ENCODE results near the gene AMOTL1. TPM values are rescaled to one million over a fixed set of nuclear protein-coding genes. Genes with fewer than 3 reads are reported as not detected.

Gene AMOTL1
- total RNA-seq, 2 donors from 2014 or later = 3.1 to 13.9 TPM

DNA sequence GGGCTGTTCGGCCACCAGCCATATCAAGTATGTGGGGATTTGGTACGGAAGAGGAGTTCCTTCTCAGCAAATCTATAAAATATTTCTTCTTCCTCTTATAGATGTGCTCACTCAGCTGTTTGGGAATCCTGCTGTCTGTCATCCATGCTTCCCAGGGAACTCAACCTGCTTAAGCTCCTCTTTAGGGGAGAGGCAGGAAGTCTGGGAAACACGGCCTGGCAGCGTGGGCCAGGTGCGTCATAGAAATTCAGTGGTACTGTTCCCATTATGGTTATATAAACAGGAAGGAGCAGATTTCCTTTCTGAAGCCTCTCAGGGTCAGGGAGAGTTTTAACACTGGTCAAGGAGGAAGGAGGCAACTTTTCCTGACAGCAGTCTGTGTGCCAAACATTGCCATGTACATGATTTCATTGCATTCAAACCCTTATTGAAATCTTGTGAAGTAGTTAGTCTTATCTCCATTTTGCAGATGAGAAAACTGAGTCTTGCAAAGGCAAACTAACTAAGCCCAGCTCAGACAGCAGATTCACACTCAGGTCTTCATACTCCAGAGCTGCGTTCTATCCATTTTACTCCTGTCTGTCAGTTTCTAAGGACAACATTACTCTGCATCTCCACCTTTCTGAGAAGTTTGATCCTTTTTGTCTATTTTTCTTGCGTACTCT lies 35.4 kb upstream of the AMOTL1 start:
- Histone ChIP-seq H3K4me1 (no peaks in the 10 kb centered on the region), H3K4me3 (no peak overlapping the region), H3K9ac (ENCODE audit: low read depth in 2 of 2, low read length in 2 of 2) (no peak overlapping the region), H3K36me3 (no peaks in the 10 kb centered on the region), H3K27ac (no peak overlapping the region), H3K27me3 (peaks cover 14% of the 10 kb centered on the region), H3K9me3 (no peaks in the 10 kb centered on the region)
- intact Hi-C loops (cut with DNase I) = no loop called here
- DNase-seq = no peak
- TF ChIP-seq, protein P1, sequence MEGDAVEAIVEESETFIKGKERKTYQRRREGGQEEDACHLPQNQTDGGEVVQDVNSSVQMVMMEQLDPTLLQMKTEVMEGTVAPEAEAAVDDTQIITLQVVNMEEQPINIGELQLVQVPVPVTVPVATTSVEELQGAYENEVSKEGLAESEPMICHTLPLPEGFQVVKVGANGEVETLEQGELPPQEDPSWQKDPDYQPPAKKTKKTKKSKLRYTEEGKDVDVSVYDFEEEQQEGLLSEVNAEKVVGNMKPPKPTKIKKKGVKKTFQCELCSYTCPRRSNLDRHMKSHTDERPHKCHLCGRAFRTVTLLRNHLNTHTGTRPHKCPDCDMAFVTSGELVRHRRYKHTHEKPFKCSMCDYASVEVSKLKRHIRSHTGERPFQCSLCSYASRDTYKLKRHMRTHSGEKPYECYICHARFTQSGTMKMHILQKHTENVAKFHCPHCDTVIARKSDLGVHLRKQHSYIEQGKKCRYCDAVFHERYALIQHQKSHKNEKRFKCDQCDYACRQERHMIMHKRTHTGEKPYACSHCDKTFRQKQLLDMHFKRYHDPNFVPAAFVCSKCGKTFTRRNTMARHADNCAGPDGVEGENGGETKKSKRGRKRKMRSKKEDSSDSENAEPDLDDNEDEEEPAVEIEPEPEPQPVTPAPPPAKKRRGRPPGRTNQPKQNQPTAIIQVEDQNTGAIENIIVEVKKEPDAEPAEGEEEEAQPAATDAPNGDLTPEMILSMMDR (IDR thresholded peaks at IDR 0.05) = no peak

DNA sequence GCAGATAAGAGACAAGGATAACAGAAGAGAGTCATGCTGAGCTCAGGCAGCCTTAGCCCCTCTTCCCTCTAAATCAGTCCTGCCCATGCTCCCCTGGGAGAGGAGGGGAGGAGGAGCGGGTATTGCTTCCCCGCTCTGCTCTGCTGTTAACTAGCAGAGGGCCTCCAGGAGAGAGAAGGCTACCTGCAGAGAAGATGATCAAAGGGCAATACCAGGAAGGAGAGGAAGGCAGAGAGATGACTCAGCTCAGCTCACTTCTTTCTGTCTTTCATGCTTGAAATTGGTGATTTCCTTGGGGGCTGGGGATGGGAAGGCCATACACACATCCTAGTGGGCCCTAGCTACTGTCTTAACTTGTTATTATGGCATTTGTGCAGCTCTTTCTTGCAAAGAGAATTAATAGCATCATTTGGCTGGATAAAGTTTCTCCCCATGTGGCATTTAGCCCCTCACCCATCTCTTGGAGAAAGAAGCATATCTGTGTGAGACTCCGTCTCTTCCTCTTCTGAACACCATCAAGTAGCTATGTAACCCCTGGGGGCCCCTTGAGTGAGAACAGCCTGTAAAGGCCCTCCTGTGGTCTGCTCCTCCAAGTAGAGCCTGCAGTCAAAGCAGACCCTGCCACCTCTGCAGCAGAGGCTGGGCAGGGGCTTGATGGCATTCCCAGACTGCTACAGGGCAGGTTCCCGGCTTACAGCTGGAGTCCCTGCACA lies 33.4 kb upstream of the AMOTL1 start:
- no peak overlapping the region for H3K27ac ChIP-seq
- H3K9ac ChIP-seq (ENCODE audit: low read depth in 2 of 2, low read length in 2 of 2) = no peak overlapping the region
- no peaks in the 10 kb centered on the region for H3K9me3 ChIP-seq
- no peak overlapping the region for H3K4me3 ChIP-seq
- H3K4me1 ChIP-seq = no peaks in the 10 kb centered on the region
- intact Hi-C loops (cut with DNase I) = no loop called here
- H3K36me3 ChIP-seq = no peaks in the 10 kb centered on the region
- DNase-seq = no peak
- TF ChIP-seq, protein P1 (IDR thresholded peaks at IDR 0.05) = no peak
- H3K27me3 ChIP-seq = peaks cover 23% of the 10 kb centered on the region

DNA sequence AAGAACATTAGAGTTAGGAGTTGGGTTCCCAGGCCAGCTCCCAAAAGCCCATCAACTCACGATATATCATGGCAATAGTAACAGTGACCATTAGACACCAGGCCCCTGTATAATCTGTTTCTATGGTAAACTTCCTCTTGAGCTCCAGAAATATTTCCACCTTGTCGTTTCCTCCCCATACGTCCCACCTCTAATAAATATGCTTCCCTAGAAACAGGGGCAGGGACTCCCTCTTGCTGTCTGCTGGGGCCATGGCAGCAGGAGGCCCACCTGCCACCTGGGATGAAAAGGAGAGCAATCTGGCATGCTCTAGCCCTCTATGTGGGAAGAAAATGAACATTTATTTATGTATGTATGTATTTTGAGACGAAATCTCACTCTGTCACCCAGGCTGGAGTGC lies 32.2 kb upstream of the AMOTL1 start:
- no peak overlapping the region for H3K4me3 ChIP-seq
- no peaks in the 10 kb centered on the region for H3K36me3 ChIP-seq
- TF ChIP-seq, protein P1 (IDR thresholded peaks at IDR 0.05) = no peak
- no peak overlapping the region for H3K9ac ChIP-seq (ENCODE audit: low read depth in 2 of 2, low read length in 2 of 2)
- intact Hi-C loops (cut with DNase I) = no loop called here
- no peak for DNase-seq
- H3K27ac ChIP-seq = no peak overlapping the region
- peaks cover 30% of the 10 kb centered on the region for H3K27me3 ChIP-seq
- no peaks in the 10 kb centered on the region for H3K4me1 ChIP-seq
- H3K9me3 ChIP-seq = no peaks in the 10 kb centered on the region

DNA sequence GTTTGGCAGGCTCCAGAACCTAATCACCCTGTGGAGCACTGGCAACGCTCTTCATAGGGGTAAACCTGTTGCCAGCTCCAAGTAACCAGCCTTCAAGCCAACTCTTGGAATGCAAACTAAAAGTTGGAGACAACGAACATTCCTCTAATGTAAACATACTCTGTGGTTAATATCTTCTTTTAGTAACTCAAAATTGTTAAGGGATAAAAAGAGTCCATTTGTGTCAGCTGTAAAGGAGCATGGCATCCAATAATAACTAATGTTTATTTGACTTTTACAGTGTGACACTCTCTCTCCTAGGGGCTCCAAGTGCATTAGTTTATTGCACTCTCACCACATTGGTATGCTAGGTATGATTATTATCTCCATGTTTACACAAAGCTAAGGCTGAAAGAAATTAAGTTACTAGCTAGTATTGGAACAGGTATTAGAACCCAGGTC lies 31.0 kb upstream of the AMOTL1 start:
- Histone ChIP-seq H3K9me3 (no peaks in the 10 kb centered on the region), H3K36me3 (no peaks in the 10 kb centered on the region), H3K4me3 (no peak overlapping the region), H3K4me1 (no peaks in the 10 kb centered on the region), H3K27me3 (peaks cover 38% of the 10 kb centered on the region), H3K9ac (ENCODE audit: low read depth in 2 of 2, low read length in 2 of 2) (no peak overlapping the region), H3K27ac (no peak overlapping the region)
- TF ChIP-seq, protein P1 (IDR thresholded peaks at IDR 0.05) = no peak
- no peak for DNase-seq
- intact Hi-C loops (cut with DNase I) = no loop called here

DNA sequence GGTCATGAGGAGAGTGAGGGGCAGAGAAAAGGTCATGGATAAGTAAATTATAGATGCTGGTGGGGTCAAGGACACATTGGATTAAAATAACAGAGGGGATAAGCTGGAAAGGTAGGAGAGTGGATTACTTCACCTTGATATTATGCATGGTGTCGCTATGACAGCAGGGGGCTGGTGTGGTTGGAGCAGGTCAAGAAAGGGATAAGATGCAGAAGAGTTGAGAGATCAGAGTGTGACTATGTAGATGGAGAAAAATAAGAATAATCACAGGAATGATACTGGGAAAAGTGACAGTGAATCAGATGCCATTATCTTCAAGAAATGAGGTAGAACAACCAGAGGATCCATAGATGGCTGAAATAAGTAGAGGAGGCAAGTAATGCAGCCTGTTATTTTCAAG lies 29.4 kb upstream of the AMOTL1 start:
- Histone ChIP-seq H3K9ac (ENCODE audit: low read depth in 2 of 2, low read length in 2 of 2) (no peak overlapping the region), H3K27ac (no peak overlapping the region), H3K4me1 (no peaks in the 10 kb centered on the region)

More for the DNA sequence above, 29.4 kb upstream of the AMOTL1 start:
- intact Hi-C loops (cut with DNase I) = no loop called here
- no peaks in the 10 kb centered on the region for H3K36me3 ChIP-seq
- peaks cover 43% of the 10 kb centered on the region for H3K27me3 ChIP-seq
- no peak for DNase-seq
- TF ChIP-seq, protein P1 (IDR thresholded peaks at IDR 0.05) = no peak
- no peaks in the 10 kb centered on the region for H3K9me3 ChIP-seq
- H3K4me3 ChIP-seq = no peak overlapping the region
